ENCODE measurements around the gene RASSF7. TPM values are rescaled to one million over a fixed set of nuclear protein-coding genes. Genes with fewer than 3 reads are reported as not detected.

Gene RASSF7
- total RNA-seq, 1 experiment from 2014 or later: 32.5 TPM

DNA sequence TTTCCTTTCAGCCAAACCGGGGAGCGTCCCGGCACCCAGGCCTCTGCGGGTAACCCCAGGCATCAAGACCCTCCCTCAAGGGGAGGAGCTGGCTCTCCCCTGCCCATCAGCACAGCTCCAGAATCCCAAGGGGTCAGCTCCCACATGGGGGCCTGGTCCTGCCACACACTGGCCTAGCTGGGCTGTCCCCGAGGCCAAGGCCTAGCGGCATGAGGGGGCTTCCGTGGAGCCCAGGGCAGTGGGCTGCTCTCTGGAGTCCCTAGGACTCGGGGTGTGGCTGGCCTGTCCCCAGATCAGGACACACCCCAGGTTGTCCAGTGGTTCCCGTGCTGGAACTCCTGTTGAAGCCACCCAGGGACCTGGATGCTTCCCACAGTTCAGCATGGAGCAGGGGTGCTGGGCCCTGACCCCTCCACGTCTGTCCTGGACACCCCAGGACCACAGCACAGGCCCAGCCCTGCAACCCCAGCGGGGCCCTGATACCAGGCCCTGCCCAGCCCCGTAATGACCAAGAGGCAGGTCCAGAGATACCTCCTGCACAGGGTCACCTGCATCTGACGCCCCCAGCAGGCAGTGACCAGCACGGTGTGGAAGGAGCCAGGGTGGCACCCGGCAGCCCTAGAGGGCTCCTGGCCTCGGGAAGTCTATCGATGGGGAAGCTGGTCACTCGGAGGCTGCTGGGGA lies 30.9 kb upstream of the RASSF7 start:
- Mint-ChIP-seq H3K27ac (no peak overlapping the region), H3K9me3 (no peaks in the 10 kb centered on the region), H3K36me3 (peaks cover 5% of the 10 kb centered on the region; the same call in 1 of the 2 replicates), H3K4me3 (no peak overlapping the region), H3K4me1 (no peaks in the 10 kb centered on the region), H3K27me3 (ENCODE audit: low read depth) (peaks cover 3% of the 10 kb centered on the region; the same call in 1 of the 2 replicates)
- no peak for TF ChIP-seq RELA (CRISPR knock-in tag; IDR thresholded peaks at IDR 0.05; ENCODE audit: borderline replicate concordance)
- TF ChIP-seq ZNF263 (CRISPR knock-in tag; IDR thresholded peaks at IDR 0.05; ENCODE audit: low read depth): no peak
- TF ChIP-seq FOXP1 (CRISPR knock-in tag; IDR thresholded peaks at IDR 0.05; ENCODE audit: borderline replicate concordance): no peak
- TF ChIP-seq JUN (CRISPR knock-in tag; IDR thresholded peaks at IDR 0.05): no peak
- TF ChIP-seq, protein P1, sequence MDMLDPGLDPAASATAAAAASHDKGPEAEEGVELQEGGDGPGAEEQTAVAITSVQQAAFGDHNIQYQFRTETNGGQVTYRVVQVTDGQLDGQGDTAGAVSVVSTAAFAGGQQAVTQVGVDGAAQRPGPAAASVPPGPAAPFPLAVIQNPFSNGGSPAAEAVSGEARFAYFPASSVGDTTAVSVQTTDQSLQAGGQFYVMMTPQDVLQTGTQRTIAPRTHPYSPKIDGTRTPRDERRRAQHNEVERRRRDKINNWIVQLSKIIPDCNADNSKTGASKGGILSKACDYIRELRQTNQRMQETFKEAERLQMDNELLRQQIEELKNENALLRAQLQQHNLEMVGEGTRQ (CRISPR knock-in tag; IDR thresholded peaks at IDR 0.05): no peak
- ChIA-PET POLR2A (no interaction called here), CTCF (no interaction called here)
- DNase-seq (ENCODE audit: low spot score) (no peak), ATAC-seq (no peak)

DNA sequence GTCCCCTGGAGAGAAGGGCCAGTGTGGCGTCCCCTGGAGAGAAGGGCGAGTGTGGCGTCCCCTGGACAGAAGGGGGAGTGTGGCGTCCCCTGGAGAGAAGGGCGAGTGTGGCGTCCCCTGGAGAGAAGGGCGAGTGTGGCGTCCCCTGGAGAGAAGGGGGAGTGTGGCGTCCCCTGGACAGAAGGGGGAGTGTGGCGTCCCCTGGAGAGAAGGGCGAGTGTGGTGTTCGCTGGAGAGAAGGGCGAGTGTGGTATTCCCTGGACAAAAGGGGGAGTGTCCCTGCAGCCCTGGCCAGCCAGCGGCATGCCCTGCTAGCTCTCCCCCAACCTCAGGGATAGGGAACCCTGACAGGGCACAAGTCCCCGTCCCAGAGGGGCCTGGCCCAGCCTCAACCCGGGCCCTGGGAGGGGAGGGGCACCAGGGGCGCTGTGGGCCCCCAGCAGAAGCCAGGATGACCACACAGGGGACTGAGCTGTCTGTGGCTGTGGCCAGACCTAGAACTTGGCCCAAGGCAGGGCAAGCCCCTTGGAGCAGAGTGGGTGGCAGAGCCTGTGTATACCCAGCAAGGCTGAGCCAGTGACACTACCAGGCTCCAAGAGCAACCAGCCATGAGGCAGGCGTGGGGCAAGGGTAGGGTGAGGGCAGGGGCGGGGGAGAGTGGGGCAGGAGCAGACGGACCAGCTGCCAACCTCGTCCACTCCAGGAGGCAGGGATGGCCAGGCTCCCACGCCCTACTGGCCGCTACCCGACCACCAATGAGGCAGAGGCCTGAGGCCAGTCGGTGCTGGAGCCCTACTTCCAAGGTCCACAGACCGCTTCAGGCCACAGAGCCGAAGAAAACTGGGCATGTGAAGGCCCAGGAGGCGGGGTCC lies 29.6 kb upstream of the RASSF7 start:
- Mint-ChIP-seq H3K27me3 (ENCODE audit: low read depth) (peaks cover 2% of the 10 kb centered on the region), H3K4me1 (no peaks in the 10 kb centered on the region), H3K36me3 (peaks cover 5% of the 10 kb centered on the region; the same call in 1 of the 2 replicates), H3K9me3 (no peaks in the 10 kb centered on the region), H3K4me3 (no peak overlapping the region), H3K27ac (no peak overlapping the region)
- CTCF ChIA-PET: interaction anchor here (1.3 kb wide), 1 partner anchor 124 kb away, joined by 4 read pairs; no protein-coding TSS in a partner anchor
- DNase-seq (ENCODE audit: low spot score) (peak; percentile 10), ATAC-seq (no peak)
- TF ChIP-seq ZNF121 (CRISPR knock-in tag; IDR thresholded peaks at IDR 0.05): no peak
- no peak for TF ChIP-seq CREM (CRISPR knock-in tag; IDR thresholded peaks at IDR 0.05)
- TF ChIP-seq, protein P2, sequence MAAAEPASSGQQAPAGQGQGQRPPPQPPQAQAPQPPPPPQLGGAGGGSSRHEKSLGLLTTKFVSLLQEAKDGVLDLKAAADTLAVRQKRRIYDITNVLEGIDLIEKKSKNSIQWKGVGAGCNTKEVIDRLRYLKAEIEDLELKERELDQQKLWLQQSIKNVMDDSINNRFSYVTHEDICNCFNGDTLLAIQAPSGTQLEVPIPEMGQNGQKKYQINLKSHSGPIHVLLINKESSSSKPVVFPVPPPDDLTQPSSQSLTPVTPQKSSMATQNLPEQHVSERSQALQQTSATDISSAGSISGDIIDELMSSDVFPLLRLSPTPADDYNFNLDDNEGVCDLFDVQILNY (CRISPR knock-in tag; IDR thresholded peaks at IDR 0.05): no peak
- TF ChIP-seq TP53 (CRISPR knock-in tag; IDR thresholded peaks at IDR 0.05): no peak
- TF ChIP-seq, protein P3, sequence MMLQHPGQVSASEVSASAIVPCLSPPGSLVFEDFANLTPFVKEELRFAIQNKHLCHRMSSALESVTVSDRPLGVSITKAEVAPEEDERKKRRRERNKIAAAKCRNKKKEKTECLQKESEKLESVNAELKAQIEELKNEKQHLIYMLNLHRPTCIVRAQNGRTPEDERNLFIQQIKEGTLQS (CRISPR knock-in tag; conservative IDR thresholded peaks at IDR 0.05): no peak
- TF ChIP-seq, protein P4, sequence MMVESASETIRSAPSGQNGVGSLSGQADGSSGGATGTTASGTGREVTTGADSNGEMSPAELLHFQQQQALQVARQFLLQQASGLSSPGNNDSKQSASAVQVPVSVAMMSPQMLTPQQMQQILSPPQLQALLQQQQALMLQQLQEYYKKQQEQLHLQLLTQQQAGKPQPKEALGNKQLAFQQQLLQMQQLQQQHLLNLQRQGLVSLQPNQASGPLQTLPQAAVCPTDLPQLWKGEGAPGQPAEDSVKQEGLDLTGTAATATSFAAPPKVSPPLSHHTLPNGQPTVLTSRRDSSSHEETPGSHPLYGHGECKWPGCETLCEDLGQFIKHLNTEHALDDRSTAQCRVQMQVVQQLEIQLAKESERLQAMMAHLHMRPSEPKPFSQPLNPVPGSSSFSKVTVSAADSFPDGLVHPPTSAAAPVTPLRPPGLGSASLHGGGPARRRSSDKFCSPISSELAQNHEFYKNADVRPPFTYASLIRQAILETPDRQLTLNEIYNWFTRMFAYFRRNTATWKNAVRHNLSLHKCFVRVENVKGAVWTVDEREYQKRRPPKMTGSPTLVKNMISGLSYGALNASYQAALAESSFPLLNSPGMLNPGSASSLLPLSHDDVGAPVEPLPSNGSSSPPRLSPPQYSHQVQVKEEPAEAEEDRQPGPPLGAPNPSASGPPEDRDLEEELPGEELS (CRISPR knock-in tag; IDR thresholded peaks at IDR 0.05): no peak
- TF ChIP-seq NR3C1 (CRISPR knock-in tag; conservative IDR thresholded peaks at IDR 0.05; ENCODE audit: low read depth): no peak
- TF ChIP-seq NFYB (CRISPR knock-in tag; conservative IDR thresholded peaks at IDR 0.05; ENCODE audit: low read depth): no peak
- no peak for TF ChIP-seq GRHL2 (CRISPR knock-in tag; IDR thresholded peaks at IDR 0.05; ENCODE audit: insufficient replicate concordance, severe bottlenecking)
- no peak for TF ChIP-seq ZNF423 (CRISPR knock-in tag; IDR thresholded peaks at IDR 0.05)
- no peak for TF ChIP-seq ZNF219 (CRISPR knock-in tag; IDR thresholded peaks at IDR 0.05; ENCODE audit: borderline replicate concordance)
- TF ChIP-seq RELA (CRISPR knock-in tag; IDR thresholded peaks at IDR 0.05; ENCODE audit: borderline replicate concordance): no peak
- TF ChIP-seq, protein P5, sequence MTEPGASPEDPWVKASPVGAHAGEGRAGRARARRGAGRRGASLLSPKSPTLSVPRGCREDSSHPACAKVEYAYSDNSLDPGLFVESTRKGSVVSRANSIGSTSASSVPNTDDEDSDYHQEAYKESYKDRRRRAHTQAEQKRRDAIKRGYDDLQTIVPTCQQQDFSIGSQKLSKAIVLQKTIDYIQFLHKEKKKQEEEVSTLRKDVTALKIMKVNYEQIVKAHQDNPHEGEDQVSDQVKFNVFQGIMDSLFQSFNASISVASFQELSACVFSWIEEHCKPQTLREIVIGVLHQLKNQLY (CRISPR knock-in tag; IDR thresholded peaks at IDR 0.05): no peak
- no peak for TF ChIP-seq IRF2 (CRISPR knock-in tag; IDR thresholded peaks at IDR 0.05; ENCODE audit: borderline replicate concordance, low read depth)
- TF ChIP-seq, protein P6, sequence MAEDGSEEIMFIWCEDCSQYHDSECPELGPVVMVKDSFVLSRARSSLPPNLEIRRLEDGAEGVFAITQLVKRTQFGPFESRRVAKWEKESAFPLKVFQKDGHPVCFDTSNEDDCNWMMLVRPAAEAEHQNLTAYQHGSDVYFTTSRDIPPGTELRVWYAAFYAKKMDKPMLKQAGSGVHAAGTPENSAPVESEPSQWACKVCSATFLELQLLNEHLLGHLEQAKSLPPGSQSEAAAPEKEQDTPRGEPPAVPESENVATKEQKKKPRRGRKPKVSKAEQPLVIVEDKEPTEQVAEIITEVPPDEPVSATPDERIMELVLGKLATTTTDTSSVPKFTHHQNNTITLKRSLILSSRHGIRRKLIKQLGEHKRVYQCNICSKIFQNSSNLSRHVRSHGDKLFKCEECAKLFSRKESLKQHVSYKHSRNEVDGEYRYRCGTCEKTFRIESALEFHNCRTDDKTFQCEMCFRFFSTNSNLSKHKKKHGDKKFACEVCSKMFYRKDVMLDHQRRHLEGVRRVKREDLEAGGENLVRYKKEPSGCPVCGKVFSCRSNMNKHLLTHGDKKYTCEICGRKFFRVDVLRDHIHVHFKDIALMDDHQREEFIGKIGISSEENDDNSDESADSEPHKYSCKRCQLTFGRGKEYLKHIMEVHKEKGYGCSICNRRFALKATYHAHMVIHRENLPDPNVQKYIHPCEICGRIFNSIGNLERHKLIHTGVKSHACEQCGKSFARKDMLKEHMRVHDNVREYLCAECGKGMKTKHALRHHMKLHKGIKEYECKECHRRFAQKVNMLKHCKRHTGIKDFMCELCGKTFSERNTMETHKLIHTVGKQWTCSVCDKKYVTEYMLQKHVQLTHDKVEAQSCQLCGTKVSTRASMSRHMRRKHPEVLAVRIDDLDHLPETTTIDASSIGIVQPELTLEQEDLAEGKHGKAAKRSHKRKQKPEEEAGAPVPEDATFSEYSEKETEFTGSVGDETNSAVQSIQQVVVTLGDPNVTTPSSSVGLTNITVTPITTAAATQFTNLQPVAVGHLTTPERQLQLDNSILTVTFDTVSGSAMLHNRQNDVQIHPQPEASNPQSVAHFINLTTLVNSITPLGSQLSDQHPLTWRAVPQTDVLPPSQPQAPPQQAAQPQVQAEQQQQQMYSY (CRISPR knock-in tag; IDR thresholded peaks at IDR 0.05): no peak
- TF ChIP-seq NFE2L1 (CRISPR knock-in tag; IDR thresholded peaks at IDR 0.05): no peak
- no peak for TF ChIP-seq ZNF396 (CRISPR knock-in tag; IDR thresholded peaks at IDR 0.05; ENCODE audit: borderline replicate concordance)
- no peak for TF ChIP-seq JAZF1 (CRISPR knock-in tag; IDR thresholded peaks at IDR 0.05)
- TF ChIP-seq, protein P7, sequence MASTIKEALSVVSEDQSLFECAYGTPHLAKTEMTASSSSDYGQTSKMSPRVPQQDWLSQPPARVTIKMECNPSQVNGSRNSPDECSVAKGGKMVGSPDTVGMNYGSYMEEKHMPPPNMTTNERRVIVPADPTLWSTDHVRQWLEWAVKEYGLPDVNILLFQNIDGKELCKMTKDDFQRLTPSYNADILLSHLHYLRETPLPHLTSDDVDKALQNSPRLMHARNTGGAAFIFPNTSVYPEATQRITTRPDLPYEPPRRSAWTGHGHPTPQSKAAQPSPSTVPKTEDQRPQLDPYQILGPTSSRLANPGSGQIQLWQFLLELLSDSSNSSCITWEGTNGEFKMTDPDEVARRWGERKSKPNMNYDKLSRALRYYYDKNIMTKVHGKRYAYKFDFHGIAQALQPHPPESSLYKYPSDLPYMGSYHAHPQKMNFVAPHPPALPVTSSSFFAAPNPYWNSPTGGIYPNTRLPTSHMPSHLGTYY (CRISPR knock-in tag; IDR thresholded peaks at IDR 0.05): no peak
- no peak for TF ChIP-seq FOXP1 (CRISPR knock-in tag; IDR thresholded peaks at IDR 0.05; ENCODE audit: borderline replicate concordance)
- POLR2A ChIA-PET: no interaction called here
